HG03521 (cell line): ENCODE data around the gene GRK3.

Source experiments
- ATAC-seq: cut with Tn5 transposase; IDR thresholded peaks from one replicate; pipeline ENCODE4 v1.9.1; 2021; ENCODE audit warnings: mild to moderate bottlenecking, moderate library complexity; ENCODE audit not compliant: unreplicated experiment

The GRK3 gene

DNA sequence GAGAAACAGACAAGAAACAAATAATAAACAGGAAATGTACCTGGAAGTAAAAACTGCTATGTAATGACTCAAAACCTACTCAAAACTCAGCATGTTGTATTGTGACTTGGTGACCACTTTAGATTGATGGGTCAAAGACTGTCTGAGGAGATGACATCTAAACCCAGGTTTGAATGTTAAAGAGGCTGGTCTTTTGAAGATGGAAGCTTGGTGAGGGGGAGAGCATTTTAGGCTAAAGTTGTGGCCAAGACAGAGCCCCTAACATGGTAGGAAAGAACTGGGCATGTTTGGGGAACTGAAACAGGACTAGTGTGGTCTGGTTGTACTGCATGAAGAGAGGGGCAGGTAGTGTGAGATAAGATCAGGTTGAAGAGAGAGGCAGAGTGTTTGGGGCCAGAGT, 92.2 kb downstream of the GRK3 start:
- peak; percentile 81 for ATAC-seq

GRCh38 chr22:25658633-25659032, 94.2 kb downstream of the GRK3 start:
- no peak for ATAC-seq

GRCh38 chr22:25659413-25659812, 94.9 kb downstream of the GRK3 start:
- no peak for ATAC-seq

GRCh38 chr22:25660336-25660735, 95.9 kb downstream of the GRK3 start:
- ATAC-seq, result no peak

DNA sequence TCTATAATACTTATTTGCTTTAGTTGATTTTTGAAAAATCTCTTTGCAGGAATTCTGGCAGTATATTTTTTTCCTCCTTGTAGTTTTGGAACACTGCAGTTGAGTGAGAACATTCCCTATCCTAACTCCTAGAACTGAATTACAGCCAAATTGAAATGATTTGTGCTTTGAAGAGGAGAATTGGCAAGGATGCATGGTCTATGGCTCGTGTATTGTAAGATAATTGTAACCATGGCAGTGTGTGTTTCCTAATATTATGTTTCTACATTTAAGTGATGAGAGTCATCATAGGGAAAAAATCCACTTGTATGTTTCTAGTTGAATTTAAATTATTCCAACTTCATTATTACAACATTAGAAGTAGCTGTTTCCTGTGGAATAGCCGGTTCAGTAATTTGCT, 96.6 kb downstream of the GRK3 start:
- no peak for ATAC-seq

DNA sequence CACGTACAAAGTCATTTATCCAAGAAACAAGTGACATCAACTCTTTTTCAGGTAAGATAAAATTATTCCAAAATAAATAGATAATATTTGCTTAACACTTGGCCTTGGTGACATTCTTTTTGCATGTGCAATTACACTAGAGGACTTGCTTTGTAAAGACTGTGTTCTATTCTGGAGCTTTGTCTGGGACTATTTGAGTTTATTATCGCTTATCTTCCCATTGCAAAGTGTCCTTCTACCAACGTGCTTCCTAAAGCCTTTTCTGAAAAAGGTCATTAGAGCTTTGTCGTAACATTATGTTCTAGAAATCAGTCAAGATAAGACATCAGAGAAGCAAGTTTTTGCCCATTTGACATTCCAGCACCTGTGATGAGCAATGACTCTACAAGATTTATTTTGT, 99.2 kb downstream of the GRK3 start:
- ATAC-seq, result no peak

GRCh38 chr22:25666308-25666707, 101.8 kb downstream of the GRK3 start:
- ATAC-seq, result no peak

- ATAC-seq, result no peak
Measured at GRCh38 chr22:25668437-25668836, 104.0 kb downstream of the GRK3 start.

GRCh38 chr22:25669253-25670069, 105.0 kb downstream of the GRK3 start:
- no peak for ATAC-seq

DNA sequence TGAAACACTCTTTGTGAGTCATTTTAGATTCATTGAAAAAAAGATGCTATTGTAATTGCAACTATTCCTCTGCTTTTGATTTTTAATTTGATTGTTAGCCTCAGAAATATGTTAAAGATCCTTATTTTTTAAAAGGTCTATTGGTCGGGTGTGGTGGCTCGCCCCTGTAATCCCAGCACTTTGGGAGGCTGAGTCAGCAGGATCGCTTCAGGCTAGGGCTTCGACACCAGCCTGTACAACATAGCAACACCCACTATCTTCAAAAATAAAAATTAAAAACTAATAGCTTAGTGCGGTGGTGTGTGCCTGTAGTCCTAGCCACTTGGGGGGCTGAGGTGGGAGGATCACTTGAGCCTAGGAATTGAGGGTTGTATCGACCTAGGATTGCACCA, 105.6 kb downstream of the GRK3 start:
- no peak for ATAC-seq

DNA sequence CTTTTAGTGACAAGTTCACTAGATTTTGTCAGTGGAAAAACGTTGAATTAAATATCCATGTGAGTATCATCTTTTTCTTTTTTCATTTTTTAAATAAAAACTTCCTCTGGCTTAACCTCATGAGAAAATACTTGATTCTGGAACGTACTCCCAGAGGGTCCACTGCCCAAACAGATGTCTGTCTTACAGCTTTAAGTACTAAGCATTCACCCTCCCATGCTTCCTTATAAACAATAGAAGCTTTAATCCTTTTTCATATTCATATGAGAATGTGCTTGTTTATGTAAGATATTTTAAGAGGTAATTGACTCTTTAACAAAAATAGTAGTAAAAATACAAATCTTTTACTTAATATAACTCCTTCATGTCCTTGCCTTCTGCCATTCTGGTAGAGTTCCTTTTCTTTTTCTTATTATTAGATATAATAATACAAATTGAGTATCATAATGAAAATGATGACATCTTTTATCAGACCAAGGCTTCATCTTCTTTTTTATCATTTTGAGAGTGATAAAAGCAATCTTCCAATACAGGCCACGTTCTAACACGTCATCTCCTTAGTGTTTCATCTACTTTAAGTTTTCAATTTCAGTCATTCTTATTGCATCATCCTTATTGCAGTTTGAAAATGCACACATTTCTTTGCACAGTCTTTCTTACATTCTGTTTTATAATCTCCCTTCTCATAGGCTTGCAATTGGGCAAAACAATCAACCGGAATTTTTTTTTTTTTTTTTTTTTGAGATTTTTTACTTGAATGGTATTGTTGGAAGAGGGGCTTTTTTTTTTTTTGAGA, 108.0 kb downstream of the GRK3 start:
- no peak for ATAC-seq

DNA sequence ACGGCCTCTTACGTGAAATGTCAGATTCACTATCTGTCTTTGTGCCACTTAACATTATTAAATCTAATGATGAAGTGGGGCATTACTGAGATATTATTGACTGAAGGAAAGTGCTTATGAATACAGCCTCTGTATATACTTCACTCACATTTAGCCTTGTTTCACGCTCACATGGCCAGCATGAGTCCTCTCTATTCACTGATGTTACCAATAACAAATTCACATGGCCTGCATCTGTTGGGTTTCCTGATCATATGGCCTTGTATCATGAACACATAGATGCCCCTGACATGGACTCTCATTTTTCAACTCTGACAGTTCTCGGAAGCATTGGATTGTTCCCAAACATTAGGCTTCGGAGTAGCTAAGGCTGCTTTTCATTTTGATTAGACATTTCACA, 109.2 kb downstream of the GRK3 start:
- ATAC-seq, result no peak

DNA sequence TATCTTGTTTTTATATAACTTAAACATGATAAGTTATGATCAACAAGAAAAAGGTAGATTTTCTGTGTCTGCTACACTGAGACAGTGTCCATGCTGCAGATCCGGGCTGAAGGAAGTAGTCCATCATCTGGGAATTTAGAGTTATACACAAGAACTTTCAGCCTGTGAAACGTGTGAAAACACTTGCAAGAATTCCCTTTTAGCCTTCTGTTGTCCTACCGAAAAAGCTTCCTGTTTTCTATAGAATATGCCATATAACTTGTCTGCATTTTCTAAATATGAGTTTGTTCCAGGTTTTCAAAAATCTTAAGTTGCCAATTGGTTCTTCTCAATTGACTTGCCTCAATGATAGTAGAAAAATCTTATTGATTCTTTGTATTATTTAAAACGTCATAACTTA, 113.2 kb downstream of the GRK3 start:
- no peak for ATAC-seq

DNA sequence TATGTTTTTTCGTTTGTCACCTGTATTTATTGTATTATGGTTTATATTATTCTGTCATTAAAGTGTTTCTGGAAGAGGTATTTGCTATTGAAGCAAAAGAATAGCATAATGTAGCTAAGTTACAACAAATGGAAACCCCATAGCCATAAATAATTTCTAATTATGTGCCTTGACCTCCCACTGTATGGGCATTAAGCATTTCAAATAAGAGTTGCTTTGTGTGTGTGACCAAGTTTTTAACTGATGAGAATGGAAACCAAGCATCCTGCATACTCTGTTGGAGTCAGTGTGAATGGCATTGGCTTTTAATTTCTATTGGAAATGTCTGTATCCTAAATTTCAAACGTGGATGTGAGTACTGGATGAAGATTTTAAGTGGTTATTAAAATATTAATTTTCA, 115.6 kb downstream of the GRK3 start:
- no peak for ATAC-seq

GRCh38 chr22:25680956-25681355, 116.5 kb downstream of the GRK3 start:
- no peak for ATAC-seq

DNA sequence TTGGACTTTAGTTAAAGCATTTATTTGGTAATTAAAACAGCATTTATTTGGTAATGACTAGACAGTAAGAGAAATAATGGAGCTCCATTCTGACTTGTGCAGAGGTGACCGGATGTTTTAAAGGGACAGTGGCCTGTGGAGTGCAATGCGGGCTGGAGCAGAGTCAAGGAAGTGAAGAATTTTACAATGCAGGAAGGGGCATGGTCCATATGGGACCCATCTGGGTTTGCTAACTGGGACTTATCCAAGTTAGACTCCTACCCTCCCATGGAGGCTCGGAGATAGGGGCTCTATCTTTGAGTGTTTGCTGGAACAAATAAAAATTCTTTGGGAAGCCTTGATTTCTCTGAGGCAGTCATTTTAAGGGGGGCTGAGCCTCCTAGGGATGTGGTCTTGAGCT, 117.6 kb downstream of the GRK3 start:
- no peak for ATAC-seq

- ATAC-seq, result no peak
Measured at GRCh38 chr22:25688627-25689026, 124.2 kb downstream of the GRK3 start.

- ATAC-seq, result no peak
Measured at GRCh38 chr22:25689631-25690030, 125.2 kb downstream of the GRK3 start.

DNA sequence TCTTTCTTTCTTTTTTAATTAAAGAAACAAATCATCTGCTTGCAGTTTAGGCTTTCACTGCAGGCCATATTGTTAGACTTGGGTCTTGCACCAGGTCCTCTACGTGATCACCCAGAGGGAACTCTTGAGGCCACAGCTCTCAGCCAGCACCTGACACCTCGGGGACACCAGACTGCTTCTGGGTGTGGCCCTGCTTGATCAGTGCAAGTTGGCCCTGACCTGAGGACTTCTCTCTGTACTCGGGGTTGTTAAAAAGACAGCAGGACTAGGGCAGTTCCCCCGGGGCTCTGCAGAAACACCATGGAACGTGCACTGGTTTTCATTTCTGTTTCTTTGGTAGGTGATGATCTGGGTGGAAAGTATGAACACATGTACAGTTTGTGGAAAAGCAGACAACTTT, 126.3 kb downstream of the GRK3 start:
- ATAC-seq, result no peak

GRCh38 chr22:25692397-25693267, 128.2 kb downstream of the GRK3 start:
- ATAC-seq, result no peak

DNA sequence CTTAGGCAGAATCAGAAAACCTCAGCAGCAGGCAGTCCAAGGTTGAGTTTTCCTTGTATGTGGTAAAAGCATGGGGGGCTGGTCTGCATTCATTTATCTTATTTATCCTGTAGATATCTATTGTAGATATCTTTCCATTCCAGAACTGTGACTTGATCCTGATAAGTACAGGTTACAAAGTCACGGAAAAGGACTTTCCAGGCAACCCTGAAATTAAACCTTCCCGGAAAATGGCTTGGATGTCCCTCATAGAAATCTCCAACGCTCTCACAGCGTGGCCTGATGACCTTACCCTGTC, 128.7 kb downstream of the GRK3 start:
- no peak for ATAC-seq
